ENCODE results near the gene RAD54L2. TPM values are rescaled to one million over a fixed set of nuclear protein-coding genes. Genes with fewer than 3 reads are reported as not detected.
A peak's percentile ranks its signal among the peaks of the same experiment; 100 is the strongest.
"Not testable (repeated sequence)": the region's sequence is repeated elsewhere in the genome, so short reads cannot be mapped to it uniquely, and the experiment has no call there.

Gene RAD54L2
- total RNA-seq: 10 to 100 TPM; 45.5 to 63.4 TPM

GRCh38 chr3:51538459-51539290, at the start of gene RAD54L2:
Gene RAD54L2, plus strand, starts transcription at chr3:51538719. Its CDS starts 51,702 bp downstream, at chr3:51590421.
- Mint-ChIP-seq H3K27me3 (no peaks in the 10 kb centered on the region), H3K4me1 (ENCODE audit: low read depth in 2 of 2) (peaks cover 21 to 25% of the 10 kb centered on the region in 2 donors), H3K9me3 (no peaks in the 10 kb centered on the region), H3K4me3 (peak within 1 kb of the TSS; percentile 90), H3K27ac (peak within 1 kb of the TSS; percentile 83 to 91), H3K36me3 (no peaks in the 10 kb centered on the region)
- DNase-seq (ENCODE audit: low spot score) (peak; percentile 87), ATAC-seq (peak; percentile 95 to 96)

- Mint-ChIP-seq H3K9me3 (no peaks in the 10 kb centered on the region), H3K4me3 (peak overlapping the region; percentile 100), H3K27me3 (no peaks in the 10 kb centered on the region), H3K4me1 (ENCODE audit: low read depth in 2 of 2) (peaks cover 12 to 18% of the 10 kb centered on the region in 2 donors), H3K27ac (peak overlapping the region; percentile 87 to 99), H3K36me3 (no peaks in the 10 kb centered on the region)
- DNase-seq (ENCODE audit: low spot score): peak; percentile 91
- peak; percentile 75 to 83 for ATAC-seq
These were observed 39.4 kb upstream of the RAD54L2 start for GRCh38 chr3:51498876-51499738.

GRCh38 chr3:51500632-51501131, 37.8 kb upstream of the RAD54L2 start:
- Mint-ChIP-seq H3K9me3 (no peaks in the 10 kb centered on the region), H3K36me3 (no peaks in the 10 kb centered on the region), H3K4me3 (peak overlapping the region; percentile 100), H3K27me3 (no peaks in the 10 kb centered on the region), H3K27ac (peak overlapping the region; percentile 87 to 99), H3K4me1 (ENCODE audit: low read depth in 2 of 2) (peaks cover 12 to 18% of the 10 kb centered on the region in 2 donors)
- DNase-seq (ENCODE audit: low spot score) (no peak), ATAC-seq (no peak)

- Mint-ChIP-seq H3K36me3 (no peaks in the 10 kb centered on the region), H3K4me1 (ENCODE audit: low read depth in 2 of 2) (peaks cover 12 to 18% of the 10 kb centered on the region in 2 donors), H3K4me3 (peak overlapping the region; percentile 10), H3K27ac (peak overlapping the region; percentile 88 to 99), H3K27me3 (no peaks in the 10 kb centered on the region), H3K9me3 (no peaks in the 10 kb centered on the region)
- no peak for ATAC-seq
- DNase-seq (ENCODE audit: low spot score): peak; percentile 83
These were observed 36.5 kb upstream of the RAD54L2 start for GRCh38 chr3:51501833-51502561.

GRCh38 chr3:51502562-51502910, 36.0 kb upstream of the RAD54L2 start:
- no peak for ATAC-seq
- no peaks in the 10 kb centered on the region for H3K27me3 Mint-ChIP-seq
- H3K4me1 Mint-ChIP-seq (ENCODE audit: low read depth in 2 of 2): peaks cover 12 to 18% of the 10 kb centered on the region in 2 donors
- H3K36me3 Mint-ChIP-seq: no peaks in the 10 kb centered on the region
- no peak overlapping the region for H3K4me3 Mint-ChIP-seq
- H3K9me3 Mint-ChIP-seq: no peaks in the 10 kb centered on the region
- no peak for DNase-seq (ENCODE audit: low spot score)
- H3K27ac Mint-ChIP-seq: no peak overlapping the region

- Mint-ChIP-seq H3K4me3 (no peak overlapping the region), H3K4me1 (ENCODE audit: low read depth in 2 of 2) (peaks cover 12 to 18% of the 10 kb centered on the region in 2 donors), H3K27me3 (no peaks in the 10 kb centered on the region), H3K36me3 (no peaks in the 10 kb centered on the region), H3K9me3 (no peaks in the 10 kb centered on the region), H3K27ac (no peak overlapping the region)
- ATAC-seq (no peak), DNase-seq (ENCODE audit: low spot score) (no peak)
These were observed 35.5 kb upstream of the RAD54L2 start for GRCh38 chr3:51503007-51503406.

- no peaks in the 10 kb centered on the region for H3K27me3 Mint-ChIP-seq
- no peaks in the 10 kb centered on the region for H3K4me1 Mint-ChIP-seq (ENCODE audit: low read depth in 2 of 2)
- no peak overlapping the region for H3K27ac Mint-ChIP-seq
- H3K36me3 Mint-ChIP-seq: no peaks in the 10 kb centered on the region
- no peak for DNase-seq (ENCODE audit: low spot score)
- ATAC-seq: no peak
- H3K4me3 Mint-ChIP-seq: no peak overlapping the region
- H3K9me3 Mint-ChIP-seq: no peaks in the 10 kb centered on the region
These were observed 30.3 kb upstream of the RAD54L2 start for GRCh38 chr3:51508255-51508654.

- DNase-seq (ENCODE audit: low spot score) (no peak), ATAC-seq (no peak)
- Mint-ChIP-seq H3K4me3 (no peak overlapping the region), H3K27ac (no peak overlapping the region), H3K36me3 (no peaks in the 10 kb centered on the region), H3K9me3 (no peaks in the 10 kb centered on the region), H3K27me3 (no peaks in the 10 kb centered on the region), H3K4me1 (ENCODE audit: low read depth in 2 of 2) (no peaks in the 10 kb centered on the region)
These were observed 27.5 kb upstream of the RAD54L2 start for GRCh38 chr3:51510996-51511395.

GRCh38 chr3:51514210-51514609, 24.3 kb upstream of the RAD54L2 start:
- H3K4me1 Mint-ChIP-seq (ENCODE audit: low read depth in 2 of 2): no peaks in the 10 kb centered on the region
- H3K9me3 Mint-ChIP-seq: no peaks in the 10 kb centered on the region
- no peak for ATAC-seq
- H3K4me3 Mint-ChIP-seq: no peak overlapping the region
- H3K36me3 Mint-ChIP-seq: no peaks in the 10 kb centered on the region
- no peaks in the 10 kb centered on the region for H3K27me3 Mint-ChIP-seq
- DNase-seq (ENCODE audit: low spot score): no peak
- H3K27ac Mint-ChIP-seq: no peak overlapping the region

GRCh38 chr3:51519848-51520247, 18.7 kb upstream of the RAD54L2 start:
- DNase-seq (ENCODE audit: low spot score) (no peak), ATAC-seq (no peak)
- peaks cover 0 to 4% of the 10 kb centered on the region in 2 donors for H3K4me1 Mint-ChIP-seq (ENCODE audit: low read depth in 2 of 2)
- H3K9me3 Mint-ChIP-seq: no peaks in the 10 kb centered on the region
- no peaks in the 10 kb centered on the region for H3K36me3 Mint-ChIP-seq
- no peak overlapping the region for H3K27ac Mint-ChIP-seq
- H3K27me3 Mint-ChIP-seq: peaks cover 0 to 3% of the 10 kb centered on the region in 2 donors
- no peak overlapping the region for H3K4me3 Mint-ChIP-seq

- H3K9me3 Mint-ChIP-seq; H3K4me3 Mint-ChIP-seq; H3K4me1 Mint-ChIP-seq (ENCODE audit: low read depth in 2 of 2); H3K36me3 Mint-ChIP-seq; H3K27me3 Mint-ChIP-seq; H3K27ac Mint-ChIP-seq; DNase-seq (ENCODE audit: low spot score); ATAC-seq: not testable (repeated sequence)
These were observed 17.4 kb upstream of the RAD54L2 start for GRCh38 chr3:51520906-51521730.

- DNase-seq (ENCODE audit: low spot score) (no peak), ATAC-seq (no peak)
- H3K4me3 Mint-ChIP-seq: no peak overlapping the region
- H3K4me1 Mint-ChIP-seq (ENCODE audit: low read depth in 2 of 2): peaks cover 0 to 4% of the 10 kb centered on the region in 2 donors
- peaks cover 0 to 11% of the 10 kb centered on the region in 2 donors for H3K27me3 Mint-ChIP-seq
- no peak overlapping the region for H3K27ac Mint-ChIP-seq
- H3K9me3 Mint-ChIP-seq: no peaks in the 10 kb centered on the region
- no peaks in the 10 kb centered on the region for H3K36me3 Mint-ChIP-seq
These were observed 16.1 kb upstream of the RAD54L2 start for GRCh38 chr3:51522273-51522962.

All from natural killer cell treated with Interleukin-12 subunit alpha and Interleukin-12 subunit beta and Interleukin-15 and Interleukin-18, amount 100 ng/mL, for 72 hours (primary cell).